Thyroid gland (tissue), 4 donors: ENCODE data around the gene SLC5A11.

Experiments
- POLR2A ChIP-seq, 2 donors: fragments of 450-650 bp; IDR thresholded peaks; one replicate each; pipeline ENCODE4 v1.6.1; 2017; ENCODE audit warnings: antibody characterized with exemption in 2 of 2, mild to moderate bottlenecking in 2 of 2, moderate library complexity in 1 of 2
- TF ChIP-seq, protein P1 (sequence below), 6 experiments: fragments of 200-600 bp in 3 of 6; fragments of 450-650 bp in 3 of 6; sonication (generic) in 3 of 6; IDR thresholded peaks; one replicate each; pipeline ENCODE4 v1.5.1; 2016 to 2019; ENCODE audit warnings: antibody characterized with exemption in 6 of 6, mild to moderate bottlenecking in 2 of 6, inconsistent platforms in 1 of 6, moderate library complexity in 1 of 6

DNA sequence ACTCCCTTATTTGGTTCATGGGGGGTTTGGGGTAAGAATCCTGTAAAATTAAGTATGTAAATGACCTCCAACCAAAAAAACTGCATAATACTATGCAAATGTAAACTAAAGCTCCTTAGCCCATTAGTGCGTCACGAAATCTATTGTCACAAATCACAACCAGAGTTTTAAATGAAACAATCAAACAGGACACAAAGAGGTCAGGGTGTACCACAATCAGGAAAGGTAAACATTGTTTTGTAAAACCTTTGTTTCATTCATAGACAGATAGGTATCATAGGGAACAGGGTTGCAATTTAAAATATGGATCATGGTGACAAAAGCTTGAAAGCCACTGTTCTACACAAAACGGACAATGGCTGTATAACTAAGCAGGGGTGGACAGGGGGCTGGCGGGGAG, 108.4 kb downstream of the SLC5A11 start:
- TF ChIP-seq, protein P1, sequence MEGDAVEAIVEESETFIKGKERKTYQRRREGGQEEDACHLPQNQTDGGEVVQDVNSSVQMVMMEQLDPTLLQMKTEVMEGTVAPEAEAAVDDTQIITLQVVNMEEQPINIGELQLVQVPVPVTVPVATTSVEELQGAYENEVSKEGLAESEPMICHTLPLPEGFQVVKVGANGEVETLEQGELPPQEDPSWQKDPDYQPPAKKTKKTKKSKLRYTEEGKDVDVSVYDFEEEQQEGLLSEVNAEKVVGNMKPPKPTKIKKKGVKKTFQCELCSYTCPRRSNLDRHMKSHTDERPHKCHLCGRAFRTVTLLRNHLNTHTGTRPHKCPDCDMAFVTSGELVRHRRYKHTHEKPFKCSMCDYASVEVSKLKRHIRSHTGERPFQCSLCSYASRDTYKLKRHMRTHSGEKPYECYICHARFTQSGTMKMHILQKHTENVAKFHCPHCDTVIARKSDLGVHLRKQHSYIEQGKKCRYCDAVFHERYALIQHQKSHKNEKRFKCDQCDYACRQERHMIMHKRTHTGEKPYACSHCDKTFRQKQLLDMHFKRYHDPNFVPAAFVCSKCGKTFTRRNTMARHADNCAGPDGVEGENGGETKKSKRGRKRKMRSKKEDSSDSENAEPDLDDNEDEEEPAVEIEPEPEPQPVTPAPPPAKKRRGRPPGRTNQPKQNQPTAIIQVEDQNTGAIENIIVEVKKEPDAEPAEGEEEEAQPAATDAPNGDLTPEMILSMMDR (IDR thresholded peaks at IDR 0.05) = no peak
- no peak for TF ChIP-seq POLR2A (IDR thresholded peaks at IDR 0.05)
